Uterus (tissue), 2 donors: Measurements from ENCODE around the gene DMRT3.

Source experiments
- POLR2A ChIP-seq, 2 donors: fragments of 450-650 bp; IDR thresholded peaks; one replicate each; pipeline ENCODE4 v1.6.1; 2016; ENCODE audit warnings: antibody characterized with exemption in 2 of 2, mild to moderate bottlenecking in 1 of 2, moderate library complexity in 1 of 2
- TF ChIP-seq, protein P1 (sequence below), 4 experiments: fragments of 200-600 bp in 2 of 4; fragments of 450-650 bp in 2 of 4; sonication (generic) in 2 of 4; IDR thresholded peaks; one replicate each; pipeline ENCODE4 v1.5.1; 2016 to 2019; ENCODE audit warnings: antibody characterized with exemption in 4 of 4, mild to moderate bottlenecking in 2 of 4, moderate library complexity in 1 of 4

DNA sequence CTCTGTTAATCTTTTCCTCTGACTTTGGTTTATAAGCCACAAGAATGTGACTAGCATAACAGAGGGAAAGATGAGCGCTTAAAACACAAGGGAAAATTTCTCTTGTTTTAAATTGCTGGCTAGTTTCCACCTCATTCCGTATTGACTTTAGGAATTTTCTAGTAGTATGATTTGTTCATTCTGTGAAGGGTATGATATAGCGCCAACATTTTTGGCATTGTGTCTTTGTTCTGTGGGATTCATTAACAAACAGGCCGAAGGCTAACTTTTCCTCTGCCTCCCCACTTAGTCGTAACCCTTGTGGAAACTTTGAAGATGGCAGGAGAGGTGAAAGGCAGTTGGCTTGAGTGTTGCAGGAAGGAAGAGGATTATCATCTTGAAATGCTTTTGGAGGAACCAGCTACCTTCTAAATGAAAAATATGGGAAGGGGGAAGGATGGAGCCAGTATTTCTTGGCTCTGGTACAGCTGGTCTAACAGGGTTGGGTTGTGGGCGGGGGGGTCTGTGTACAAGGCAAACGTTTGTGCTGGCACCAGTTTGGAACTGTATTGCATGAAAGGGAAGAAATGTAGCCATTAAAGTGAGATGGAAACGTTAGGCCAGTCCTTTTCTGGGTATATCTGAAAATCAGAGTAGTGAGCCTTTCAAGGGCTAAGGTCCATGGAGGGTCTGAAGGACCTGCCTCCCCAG lies 52.2 kb downstream of the DMRT3 start:
- TF ChIP-seq, protein P1, sequence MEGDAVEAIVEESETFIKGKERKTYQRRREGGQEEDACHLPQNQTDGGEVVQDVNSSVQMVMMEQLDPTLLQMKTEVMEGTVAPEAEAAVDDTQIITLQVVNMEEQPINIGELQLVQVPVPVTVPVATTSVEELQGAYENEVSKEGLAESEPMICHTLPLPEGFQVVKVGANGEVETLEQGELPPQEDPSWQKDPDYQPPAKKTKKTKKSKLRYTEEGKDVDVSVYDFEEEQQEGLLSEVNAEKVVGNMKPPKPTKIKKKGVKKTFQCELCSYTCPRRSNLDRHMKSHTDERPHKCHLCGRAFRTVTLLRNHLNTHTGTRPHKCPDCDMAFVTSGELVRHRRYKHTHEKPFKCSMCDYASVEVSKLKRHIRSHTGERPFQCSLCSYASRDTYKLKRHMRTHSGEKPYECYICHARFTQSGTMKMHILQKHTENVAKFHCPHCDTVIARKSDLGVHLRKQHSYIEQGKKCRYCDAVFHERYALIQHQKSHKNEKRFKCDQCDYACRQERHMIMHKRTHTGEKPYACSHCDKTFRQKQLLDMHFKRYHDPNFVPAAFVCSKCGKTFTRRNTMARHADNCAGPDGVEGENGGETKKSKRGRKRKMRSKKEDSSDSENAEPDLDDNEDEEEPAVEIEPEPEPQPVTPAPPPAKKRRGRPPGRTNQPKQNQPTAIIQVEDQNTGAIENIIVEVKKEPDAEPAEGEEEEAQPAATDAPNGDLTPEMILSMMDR (IDR thresholded peaks at IDR 0.05), result no peak
- TF ChIP-seq POLR2A (IDR thresholded peaks at IDR 0.05), result no peak
